SK-N-SH (cell line): ENCODE data around the gene ATP6V1F. TPM values are rescaled to one million over a fixed set of nuclear protein-coding genes. Genes with fewer than 3 reads are reported as not detected.

Experiments used
- CTCF ChIA-PET: fragments of 300-600, 350-600 bp; formaldehyde crosslinking; extraction: SDS; loops from one replicate; lab custom pipeline; 2021; lab: Yijun Ruan, JAX
- POLR2A ChIA-PET: fragments of 350-600 bp; sonication (Branson Sonifier 250); formaldehyde crosslinking; extraction: SDS; loops from one replicate; lab custom pipeline; 2020; ENCODE audit warnings: antibody characterized with exemption, inconsistent platforms; lab: Yijun Ruan, JAX
- DNase-seq: peaks from one replicate; pipeline ENCODE4 v3.0.0; 2012
- H2AFZ ChIP-seq: fragments of 200-600 bp; sonication (generic); 2 replicates; pipeline ENCODE4 v1.8.1; 2016; ENCODE audit warnings: antibody characterized with exemption, mild to moderate bottlenecking, low read depth
- H3F3A ChIP-seq: fragments of 200-600 bp; sonication (generic); replicated peaks from 2 replicates; pipeline ENCODE3; 2016; ENCODE audit warnings: antibody characterized with exemption, mild to moderate bottlenecking; ENCODE audit not compliant: insufficient read depth
- H3K27ac ChIP-seq, 2 experiments: fragments of 200-500 bp in 1 of 2; fragments of 200-600 bp in 1 of 2; sonication (Bioruptor generic) in 1 of 2; sonication (generic), shearing (Covaris generic) in 1 of 2; 2 replicates each; pipeline versions ENCODE4 v1.5.1 to v1.6.1; 2014 to 2016; ENCODE audit warnings: low read depth in 2 of 2, inconsistent platforms in 1 of 2, low read length in 1 of 2, mild to moderate bottlenecking in 1 of 2, mixed read lengths in 1 of 2
- H3K27me3 ChIP-seq: fragments of 200-600 bp; sonication (generic), shearing (Covaris generic); 2 replicates; pipeline ENCODE4 v1.6.1; 2016; ENCODE audit warnings: mixed run types; ENCODE audit not compliant: insufficient read depth
- H3K36me3 ChIP-seq, 2 experiments: fragments of 200-500 bp in 1 of 2; fragments of 200-600 bp in 1 of 2; sonication (Bioruptor generic) in 1 of 2; sonication (generic) in 1 of 2; replicated peaks in 1 of 2; 2 replicates each; pipeline versions ENCODE3 to v1.5.1; 2014 to 2016; ENCODE audit warnings: low read length in 1 of 2, mild to moderate bottlenecking in 1 of 2; ENCODE audit not compliant: insufficient read depth in 2 of 2, control insufficient read depth in 1 of 2
- H3K4me1 ChIP-seq, 2 experiments: fragments of 200-500 bp in 1 of 2; fragments of 200-600 bp in 1 of 2; sonication (Bioruptor generic) in 1 of 2; sonication (generic), shearing (Covaris generic) in 1 of 2; 2 replicates each; pipeline versions ENCODE4 v1.5.1 to v1.6.1; 2014 to 2016; ENCODE audit warnings: low read depth in 1 of 2, low read length in 1 of 2, mixed run types in 1 of 2; ENCODE audit not compliant: insufficient read depth in 2 of 2, control insufficient read depth in 1 of 2
- H3K4me2 ChIP-seq: fragments of 200-600 bp; sonication (generic), shearing (Covaris generic); 2 replicates; pipeline ENCODE4 v1.6.1; 2017; ENCODE audit warnings: mixed run types
- H3K4me3 ChIP-seq, 2 experiments: fragments of 200-500 bp in 1 of 2; fragments of 200-600 bp in 1 of 2; sonication (Bioruptor generic) in 1 of 2; sonication (generic), shearing (Covaris generic) in 1 of 2; 2 replicates each; pipeline versions ENCODE4 v1.5.1 to v1.8.1; 2014 to 2016; ENCODE audit warnings: low read depth in 2 of 2, inconsistent platforms in 1 of 2, low read length in 1 of 2, mild to moderate bottlenecking in 1 of 2, mixed read lengths in 1 of 2, moderate library complexity in 1 of 2
- H3K79me2 ChIP-seq: fragments of 200-600 bp; sonication (generic); 2 replicates; pipeline ENCODE4 v1.8.1; 2017; ENCODE audit warnings: mild to moderate bottlenecking; ENCODE audit not compliant: insufficient read depth
- H3K9ac ChIP-seq: fragments of 200-600 bp; sonication (generic); 2 replicates; pipeline ENCODE4 v1.6.1; 2017; ENCODE audit warnings: mixed run types
- H3K9me2 ChIP-seq: fragments of 200-600 bp; sonication (generic); 2 replicates; pipeline ENCODE4 v1.6.1; 2017; ENCODE audit warnings: mixed run types
- H3K9me3 ChIP-seq: fragments of 200-600 bp; sonication (generic); 2 replicates; pipeline ENCODE4 v1.6.1; 2017; ENCODE audit warnings: mixed run types, mild to moderate bottlenecking, moderate library complexity
- H4K20me1 ChIP-seq: fragments of 200-600 bp; sonication (generic); 2 replicates; pipeline ENCODE4 v1.6.1; 2017; ENCODE audit warnings: mild to moderate bottlenecking, mixed run types; ENCODE audit not compliant: insufficient read depth
- EP300 ChIP-seq, 2 experiments: IDR thresholded peaks; 2 replicates each; pipeline versions ENCODE4 v1.4.0 to v1.6.1; 2012; ENCODE audit warnings: borderline replicate concordance in 1 of 2, low read depth in 1 of 2, low read length in 1 of 2
- FOXJ3 ChIP-seq: sonication (generic); formaldehyde crosslinking; IDR thresholded peaks from 2 replicates; pipeline ENCODE4 v1.5.1; 2020; ENCODE audit warnings: mild to moderate bottlenecking, missing genetic modification reagents
- FOXM1 ChIP-seq: IDR thresholded peaks from 2 replicates; pipeline ENCODE4 v1.4.0; 2012; ENCODE audit warnings: low read depth, mild to moderate bottlenecking
- GABPA ChIP-seq: IDR thresholded peaks from 2 replicates; pipeline ENCODE4 v1.4.0; 2012; ENCODE audit warnings: low read depth, mild to moderate bottlenecking
- MEF2A ChIP-seq: IDR thresholded peaks from 2 replicates; pipeline ENCODE4 v1.4.0; 2012; ENCODE audit warnings: low read depth, borderline replicate concordance
- POLR2AphosphoS5 ChIP-seq: IDR thresholded peaks from 2 replicates; pipeline ENCODE4 v1.6.1; 2012; ENCODE audit warnings: low read depth, low read length
- RAD21 ChIP-seq: IDR thresholded peaks from 2 replicates; pipeline ENCODE4 v1.6.1; 2012; ENCODE audit warnings: mild to moderate bottlenecking, low read length
- TEAD4 ChIP-seq: IDR thresholded peaks from 2 replicates; pipeline ENCODE4 v1.4.0; 2012; ENCODE audit warnings: mild to moderate bottlenecking, borderline replicate concordance; ENCODE audit not compliant: insufficient read depth
- YY1 ChIP-seq: IDR thresholded peaks from 2 replicates; pipeline ENCODE4 v1.4.0; 2012; ENCODE audit warnings: low read depth, mild to moderate bottlenecking
- WGBS: methylation state at CpG from one replicate; pipeline ENCODE4 v1.1.6; 2017; ENCODE audit warnings: low lambda C conversion rate; 5-methylcytosine and 5-hydroxymethylcytosine counted together
- polyA plus RNA-seq, 3 experiments: library from polyadenylated mRNA; depleted of rRNA; stranded (reverse); fragments of >200 nt; gene quantifications; 2 replicates each; pipeline ENCODE4 v1.2.3, GENCODE V29; 2012
- TF ChIP-seq, protein P1 (sequence below): IDR thresholded peaks from 2 replicates; pipeline ENCODE4 v1.4.0; 2012; ENCODE audit warnings: low read depth
- TF ChIP-seq, protein P2 (sequence below): IDR thresholded peaks from 2 replicates; pipeline ENCODE4 v1.6.1; 2012; ENCODE audit warnings: mild to moderate bottlenecking, low read depth, low read length, moderate library complexity

Gene ATP6V1F
- polyA plus RNA-seq, 1 of the 3 experiments (the other 2 are of a cell fraction) = 495 TPM

GRCh38 chr7:128853799-128854198, 8.9 kb upstream of the ATP6V1F start:
- Histone ChIP-seq H4K20me1 (peaks cover 14% of the 10 kb centered on the region; the same call in 1 of the 2 replicates), H3F3A (peaks cover 30% of the 10 kb centered on the region), H3K4me2 (no peak overlapping the region), H3K27ac (no peak overlapping the region), H3K9ac (no peak overlapping the region), H2AFZ (no peak overlapping the region), H3K4me3 (no peak overlapping the region), H3K36me3 (peaks cover 54 to 79% of the 10 kb centered on the region in 2 experiments), H3K79me2 (no peaks in the 10 kb centered on the region), H3K27me3 (no peaks in the 10 kb centered on the region), H3K9me3 (no peaks in the 10 kb centered on the region), H3K4me1 (no peaks in the 10 kb centered on the region), H3K9me2 (no peaks in the 10 kb centered on the region)
- WGBS = 96% methylated on average over 21 of the region's 23 CpGs
- TF ChIP-seq YY1 (no peak), RAD21 (no peak), POLR2AphosphoS5 (no peak), GABPA (no peak)
- TF ChIP-seq, protein P1, sequence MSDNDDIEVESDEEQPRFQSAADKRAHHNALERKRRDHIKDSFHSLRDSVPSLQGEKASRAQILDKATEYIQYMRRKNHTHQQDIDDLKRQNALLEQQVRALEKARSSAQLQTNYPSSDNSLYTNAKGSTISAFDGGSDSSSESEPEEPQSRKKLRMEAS = no peak
- no peak for DNase-seq
- ChIA-PET POLR2A (no interaction called here), CTCF (no interaction called here)

DNA sequence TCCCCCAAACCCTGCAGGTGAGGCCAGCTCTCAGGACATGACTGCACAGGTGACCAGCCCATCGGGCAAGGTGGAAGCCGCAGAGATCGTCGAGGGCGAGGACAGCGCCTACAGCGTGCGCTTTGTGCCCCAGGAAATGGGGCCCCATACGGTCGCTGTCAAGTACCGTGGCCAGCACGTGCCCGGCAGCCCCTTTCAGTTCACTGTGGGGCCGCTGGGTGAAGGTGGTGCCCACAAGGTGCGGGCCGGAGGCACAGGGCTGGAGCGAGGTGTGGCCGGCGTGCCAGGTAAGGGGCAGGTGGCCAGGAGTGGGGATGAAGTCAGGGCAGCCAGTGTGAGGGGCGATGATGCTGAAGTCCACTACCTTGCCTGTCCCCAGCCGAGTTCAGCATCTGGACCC, 8.3 kb upstream of the ATP6V1F start:
- no peaks in the 10 kb centered on the region for H3K9me2 ChIP-seq
- no peak for DNase-seq
- no peaks in the 10 kb centered on the region for H3K27me3 ChIP-seq
- no peak overlapping the region for H3K27ac ChIP-seq
- H3F3A ChIP-seq = peaks cover 36% of the 10 kb centered on the region
- no peak overlapping the region for H3K4me2 ChIP-seq
- no peak for TF ChIP-seq TEAD4
- no peak for TF ChIP-seq FOXM1
- no peak for TF ChIP-seq RAD21
- no peak for TF ChIP-seq MEF2A
- no peak for TF ChIP-seq EP300 (IDR thresholded peaks at IDR 0.05; ENCODE audit: borderline replicate concordance in 1 of 2, low read depth in 1 of 2, low read length in 1 of 2)
- TF ChIP-seq, protein P2, sequence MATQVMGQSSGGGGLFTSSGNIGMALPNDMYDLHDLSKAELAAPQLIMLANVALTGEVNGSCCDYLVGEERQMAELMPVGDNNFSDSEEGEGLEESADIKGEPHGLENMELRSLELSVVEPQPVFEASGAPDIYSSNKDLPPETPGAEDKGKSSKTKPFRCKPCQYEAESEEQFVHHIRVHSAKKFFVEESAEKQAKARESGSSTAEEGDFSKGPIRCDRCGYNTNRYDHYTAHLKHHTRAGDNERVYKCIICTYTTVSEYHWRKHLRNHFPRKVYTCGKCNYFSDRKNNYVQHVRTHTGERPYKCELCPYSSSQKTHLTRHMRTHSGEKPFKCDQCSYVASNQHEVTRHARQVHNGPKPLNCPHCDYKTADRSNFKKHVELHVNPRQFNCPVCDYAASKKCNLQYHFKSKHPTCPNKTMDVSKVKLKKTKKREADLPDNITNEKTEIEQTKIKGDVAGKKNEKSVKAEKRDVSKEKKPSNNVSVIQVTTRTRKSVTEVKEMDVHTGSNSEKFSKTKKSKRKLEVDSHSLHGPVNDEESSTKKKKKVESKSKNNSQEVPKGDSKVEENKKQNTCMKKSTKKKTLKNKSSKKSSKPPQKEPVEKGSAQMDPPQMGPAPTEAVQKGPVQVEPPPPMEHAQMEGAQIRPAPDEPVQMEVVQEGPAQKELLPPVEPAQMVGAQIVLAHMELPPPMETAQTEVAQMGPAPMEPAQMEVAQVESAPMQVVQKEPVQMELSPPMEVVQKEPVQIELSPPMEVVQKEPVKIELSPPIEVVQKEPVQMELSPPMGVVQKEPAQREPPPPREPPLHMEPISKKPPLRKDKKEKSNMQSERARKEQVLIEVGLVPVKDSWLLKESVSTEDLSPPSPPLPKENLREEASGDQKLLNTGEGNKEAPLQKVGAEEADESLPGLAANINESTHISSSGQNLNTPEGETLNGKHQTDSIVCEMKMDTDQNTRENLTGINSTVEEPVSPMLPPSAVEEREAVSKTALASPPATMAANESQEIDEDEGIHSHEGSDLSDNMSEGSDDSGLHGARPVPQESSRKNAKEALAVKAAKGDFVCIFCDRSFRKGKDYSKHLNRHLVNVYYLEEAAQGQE = no peak
- TF ChIP-seq FOXJ3 (CRISPR knock-in tag) = no peak
- ChIA-PET POLR2A (no interaction called here), CTCF (no interaction called here)
- H3K9ac ChIP-seq = no peak overlapping the region
- no peaks in the 10 kb centered on the region for H3K4me1 ChIP-seq
- peaks cover 10% of the 10 kb centered on the region; the same call in 1 of the 2 replicates for H4K20me1 ChIP-seq
- H2AFZ ChIP-seq = no peak overlapping the region
- H3K4me3 ChIP-seq = no peak overlapping the region
- 92% methylated on average over 21 of the region's 21 CpGs for WGBS
- no peaks in the 10 kb centered on the region for H3K9me3 ChIP-seq
- H3K79me2 ChIP-seq = no peaks in the 10 kb centered on the region
- H3K36me3 ChIP-seq = peaks cover 57 to 78% of the 10 kb centered on the region in 2 experiments
